Measurements from ENCODE around the gene MIEN1.
"Not testable (repeated sequence)": the region's sequence is repeated elsewhere in the genome, so short reads cannot be mapped to it uniquely, and the experiment has no call there.

Gene MIEN1

GRCh38 chr17:39730095-39730921 lies at the start of gene MIEN1:
Gene MIEN1 (minus strand): TSS chr17:39730532. CDS start chr17:39730495, 37 bp downstream.
- DNase-seq (ENCODE audit: low read depth, low spot score): peak; percentile 39

GRCh38 chr17:39777534-39778365 lies 47.4 kb upstream of the MIEN1 start:
- no peak for DNase-seq (ENCODE audit: low read depth, low spot score)

GRCh38 chr17:39776252-39776651 lies 45.9 kb upstream of the MIEN1 start:
- DNase-seq (ENCODE audit: low read depth, low spot score): no peak

GRCh38 chr17:39775031-39775430 lies 44.7 kb upstream of the MIEN1 start:
- no peak for DNase-seq (ENCODE audit: low read depth, low spot score)

- no peak for DNase-seq (ENCODE audit: low read depth, low spot score)
Measured at GRCh38 chr17:39774047-39774446, 43.7 kb upstream of the MIEN1 start.

GRCh38 chr17:39772987-39773934 lies 42.9 kb upstream of the MIEN1 start:
- DNase-seq (ENCODE audit: low read depth, low spot score): no peak

- DNase-seq (ENCODE audit: low read depth, low spot score): no peak
Measured at GRCh38 chr17:39772415-39772814, 42.1 kb upstream of the MIEN1 start.

GRCh38 chr17:39769974-39770587 lies 39.7 kb upstream of the MIEN1 start:
- DNase-seq (ENCODE audit: low read depth, low spot score): no peak

- DNase-seq (ENCODE audit: low read depth, low spot score): no peak
Measured at GRCh38 chr17:39767147-39767546, 36.8 kb upstream of the MIEN1 start.

- no peak for DNase-seq (ENCODE audit: low read depth, low spot score)
Measured at GRCh38 chr17:39765766-39766165, 35.4 kb upstream of the MIEN1 start.

- no peak for DNase-seq (ENCODE audit: low read depth, low spot score)
Measured at GRCh38 chr17:39765175-39765574, 34.8 kb upstream of the MIEN1 start.

GRCh38 chr17:39764171-39764570 lies 33.8 kb upstream of the MIEN1 start:
- DNase-seq (ENCODE audit: low read depth, low spot score): not testable (repeated sequence)

- DNase-seq (ENCODE audit: low read depth, low spot score): no peak
Measured at GRCh38 chr17:39763051-39763820, 32.9 kb upstream of the MIEN1 start.

- DNase-seq (ENCODE audit: low read depth, low spot score): no peak
Measured at GRCh38 chr17:39761861-39762496, 31.6 kb upstream of the MIEN1 start.

- no peak for DNase-seq (ENCODE audit: low read depth, low spot score)
Measured at GRCh38 chr17:39759204-39759603, 28.9 kb upstream of the MIEN1 start.

GRCh38 chr17:39757931-39758873 lies 27.9 kb upstream of the MIEN1 start:
- DNase-seq (ENCODE audit: low read depth, low spot score): no peak

GRCh38 chr17:39757176-39757662 lies 26.9 kb upstream of the MIEN1 start:
- no peak for DNase-seq (ENCODE audit: low read depth, low spot score)

- no peak for DNase-seq (ENCODE audit: low read depth, low spot score)
Measured at GRCh38 chr17:39756380-39757079, 26.2 kb upstream of the MIEN1 start.
